OCI-LY7 (cell line): Measurements from ENCODE around the gene ATP8B4.

Experiments
- EZH2phosphoT487 ChIP-seq: fragments of 200-600 bp; sonication (generic); IDR thresholded peaks from 2 replicates; pipeline ENCODE4 v1.6.1; 2018; ENCODE audit warnings: low read depth, borderline replicate concordance, mild to moderate bottlenecking, mixed run types, antibody characterized with exemption, low read length, moderate library complexity, mixed read lengths
- TF ChIP-seq, protein P1 (sequence below): fragments of 200-600 bp; sonication (generic); conservative IDR thresholded peaks from 2 replicates; pipeline ENCODE4 v1.5.1; 2014; ENCODE audit warnings: mild to moderate bottlenecking, antibody characterized with exemption, low read length, moderate library complexity, mixed read lengths

DNA sequence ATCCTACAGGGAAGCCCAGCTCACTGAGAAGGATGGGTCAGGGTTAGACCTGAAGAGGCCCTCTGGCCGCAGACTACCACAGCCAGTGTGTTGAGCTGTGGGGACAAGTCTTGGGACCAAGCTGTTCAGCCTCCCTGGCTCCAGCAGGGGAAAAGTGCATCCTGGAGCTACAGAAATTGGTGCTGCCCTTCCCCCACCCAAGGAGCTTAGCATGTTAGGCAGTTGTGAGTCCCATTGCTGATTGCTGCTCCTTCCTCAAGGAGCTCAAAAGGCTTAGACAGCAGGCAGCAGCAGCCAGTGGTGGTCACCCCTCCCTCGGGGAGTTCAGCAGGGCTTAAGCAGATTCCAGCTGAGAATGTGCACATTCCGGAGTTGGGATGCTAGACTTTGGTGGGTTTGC is 165.6 kb downstream of the ATP8B4 start:
- TF ChIP-seq, protein P1, sequence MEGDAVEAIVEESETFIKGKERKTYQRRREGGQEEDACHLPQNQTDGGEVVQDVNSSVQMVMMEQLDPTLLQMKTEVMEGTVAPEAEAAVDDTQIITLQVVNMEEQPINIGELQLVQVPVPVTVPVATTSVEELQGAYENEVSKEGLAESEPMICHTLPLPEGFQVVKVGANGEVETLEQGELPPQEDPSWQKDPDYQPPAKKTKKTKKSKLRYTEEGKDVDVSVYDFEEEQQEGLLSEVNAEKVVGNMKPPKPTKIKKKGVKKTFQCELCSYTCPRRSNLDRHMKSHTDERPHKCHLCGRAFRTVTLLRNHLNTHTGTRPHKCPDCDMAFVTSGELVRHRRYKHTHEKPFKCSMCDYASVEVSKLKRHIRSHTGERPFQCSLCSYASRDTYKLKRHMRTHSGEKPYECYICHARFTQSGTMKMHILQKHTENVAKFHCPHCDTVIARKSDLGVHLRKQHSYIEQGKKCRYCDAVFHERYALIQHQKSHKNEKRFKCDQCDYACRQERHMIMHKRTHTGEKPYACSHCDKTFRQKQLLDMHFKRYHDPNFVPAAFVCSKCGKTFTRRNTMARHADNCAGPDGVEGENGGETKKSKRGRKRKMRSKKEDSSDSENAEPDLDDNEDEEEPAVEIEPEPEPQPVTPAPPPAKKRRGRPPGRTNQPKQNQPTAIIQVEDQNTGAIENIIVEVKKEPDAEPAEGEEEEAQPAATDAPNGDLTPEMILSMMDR: no peak
- no peak for TF ChIP-seq EZH2phosphoT487
